Hepatocyte (in vitro differentiated cells): Measurements from ENCODE around the gene PIGQ. TPM values are rescaled to one million over a fixed set of nuclear protein-coding genes. Genes with fewer than 3 reads are reported as not detected.

ENCODE experiments used
- DNase-seq: peaks from one replicate; pipeline ENCODE4 v3.0.0-alpha.2; 2016; ENCODE audit warnings: low spot score
- H2AFZ ChIP-seq: fragments of 200-600 bp; sonication (generic); 2 replicates; pipeline ENCODE4 v1.6.0; 2016; ENCODE audit warnings: antibody characterized with exemption, mild to moderate bottlenecking
- H3K27ac ChIP-seq: fragments of 200-600 bp; sonication (generic); 2 replicates; pipeline ENCODE4 v1.5.1; 2016; ENCODE audit warnings: mild to moderate bottlenecking
- H3K27me3 ChIP-seq: fragments of 200-600 bp; sonication (generic); 2 replicates; pipeline ENCODE4 v1.6.1; 2016
- H3K36me3 ChIP-seq: fragments of 200-600 bp; sonication (generic); replicated peaks from 2 replicates; pipeline ENCODE4 v1.5.1; 2016; ENCODE audit warnings: low read depth; ENCODE audit not compliant: insufficient read depth
- H3K4me1 ChIP-seq: fragments of 200-600 bp; sonication (generic); 2 replicates; pipeline ENCODE4 v1.5.1; 2016; ENCODE audit warnings: mild to moderate bottlenecking, moderate library complexity; ENCODE audit not compliant: insufficient read depth
- H3K4me2 ChIP-seq: fragments of 200-600 bp; sonication (generic); 2 replicates; pipeline ENCODE4 v1.6.0; 2016
- H3K4me3 ChIP-seq: fragments of 200-600 bp; sonication (generic); 2 replicates; pipeline ENCODE4 v1.5.1; 2016; ENCODE audit warnings: mild to moderate bottlenecking
- H3K79me2 ChIP-seq: fragments of 200-600 bp; sonication (generic); 2 replicates; pipeline ENCODE4 v1.6.0; 2017; ENCODE audit warnings: mild to moderate bottlenecking
- H3K9me2 ChIP-seq: fragments of 200-600 bp; sonication (generic); replicated peaks from 2 replicates; pipeline ENCODE4 v1.6.0; 2017; ENCODE audit warnings: mild to moderate bottlenecking; ENCODE audit not compliant: insufficient read depth
- H3K9me3 ChIP-seq: fragments of 200-600 bp; sonication (generic); 2 replicates; pipeline ENCODE4 v1.5.1; 2016; ENCODE audit warnings: low read depth, mild to moderate bottlenecking
- H4K20me1 ChIP-seq: fragments of 200-600 bp; sonication (generic); 2 replicates; pipeline ENCODE4 v1.6.0; 2016; ENCODE audit warnings: mild to moderate bottlenecking; ENCODE audit not compliant: insufficient read depth, poor library complexity, severe bottlenecking
- EZH2 ChIP-seq: fragments of 200-600 bp; sonication (generic); IDR thresholded peaks from 2 replicates; pipeline ENCODE4 v1.6.1; 2016; ENCODE audit warnings: antibody characterized with exemption, mild to moderate bottlenecking, borderline replicate concordance
- EZH2phosphoT487 ChIP-seq: fragments of 200-600 bp; sonication (generic); IDR thresholded peaks from one replicate; pipeline ENCODE4 v1.6.1; 2018; ENCODE audit warnings: antibody characterized with exemption, mild to moderate bottlenecking, low read depth, moderate library complexity; ENCODE audit not compliant: unreplicated experiment, severe bottlenecking
- WGBS: methylation state at CpG from one replicate; pipeline ENCODE4 v1.1.6; 2016; ENCODE audit warnings: low lambda C conversion rate; ENCODE audit errors: missing lambda C conversion rate; 5-methylcytosine and 5-hydroxymethylcytosine counted together
- polyA plus RNA-seq: library from polyadenylated mRNA; unstranded; fragments of >200 nt; fragmentation: Nextera tagmentation; extraction: Ambion mirVana; gene quantifications from 2 replicates; pipeline ENCODE4 v1.2.1, GENCODE V29; 2016
- total RNA-seq: library from RNA; depleted of rRNA; stranded (reverse); fragments of >200 nt; gene quantifications from 2 replicates; pipeline ENCODE4 v1.2.3, GENCODE V29; 2014
- TF ChIP-seq, protein P1 (sequence below): fragments of 200-600 bp; sonication (generic); IDR thresholded peaks from 2 replicates; pipeline ENCODE4 v1.5.1; 2016; ENCODE audit warnings: antibody characterized with exemption, mild to moderate bottlenecking; ENCODE audit not compliant: poor library complexity

The PIGQ gene
- total and polyA plus RNA-seq, 2 experiments from 2014 or later, result 30.0 to 58.6 TPM

GRCh38 chr16:574021-574760 is 4.4 kb downstream of the PIGQ start:
- Histone ChIP-seq H3K4me1 (peaks cover 2% of the 10 kb centered on the region), H3K9me2 (no peaks in the 10 kb centered on the region), H3K4me2 (no peak overlapping the region), H2AFZ (no peak overlapping the region), H3K27ac (no peak overlapping the region), H3K36me3 (no peaks in the 10 kb centered on the region), H3K27me3 (no peaks in the 10 kb centered on the region), H4K20me1 (no peaks in the 10 kb centered on the region), H3K4me3 (no peak overlapping the region), H3K79me2 (peaks cover 13% of the 10 kb centered on the region), H3K9me3 (no peaks in the 10 kb centered on the region)
- no peak for TF ChIP-seq EZH2
- TF ChIP-seq EZH2phosphoT487, result no peak
- TF ChIP-seq, protein P1, sequence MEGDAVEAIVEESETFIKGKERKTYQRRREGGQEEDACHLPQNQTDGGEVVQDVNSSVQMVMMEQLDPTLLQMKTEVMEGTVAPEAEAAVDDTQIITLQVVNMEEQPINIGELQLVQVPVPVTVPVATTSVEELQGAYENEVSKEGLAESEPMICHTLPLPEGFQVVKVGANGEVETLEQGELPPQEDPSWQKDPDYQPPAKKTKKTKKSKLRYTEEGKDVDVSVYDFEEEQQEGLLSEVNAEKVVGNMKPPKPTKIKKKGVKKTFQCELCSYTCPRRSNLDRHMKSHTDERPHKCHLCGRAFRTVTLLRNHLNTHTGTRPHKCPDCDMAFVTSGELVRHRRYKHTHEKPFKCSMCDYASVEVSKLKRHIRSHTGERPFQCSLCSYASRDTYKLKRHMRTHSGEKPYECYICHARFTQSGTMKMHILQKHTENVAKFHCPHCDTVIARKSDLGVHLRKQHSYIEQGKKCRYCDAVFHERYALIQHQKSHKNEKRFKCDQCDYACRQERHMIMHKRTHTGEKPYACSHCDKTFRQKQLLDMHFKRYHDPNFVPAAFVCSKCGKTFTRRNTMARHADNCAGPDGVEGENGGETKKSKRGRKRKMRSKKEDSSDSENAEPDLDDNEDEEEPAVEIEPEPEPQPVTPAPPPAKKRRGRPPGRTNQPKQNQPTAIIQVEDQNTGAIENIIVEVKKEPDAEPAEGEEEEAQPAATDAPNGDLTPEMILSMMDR, result no peak
- DNase-seq, result no peak
- WGBS, result 96% methylated on average over 38 of the region's 46 CpGs

DNA sequence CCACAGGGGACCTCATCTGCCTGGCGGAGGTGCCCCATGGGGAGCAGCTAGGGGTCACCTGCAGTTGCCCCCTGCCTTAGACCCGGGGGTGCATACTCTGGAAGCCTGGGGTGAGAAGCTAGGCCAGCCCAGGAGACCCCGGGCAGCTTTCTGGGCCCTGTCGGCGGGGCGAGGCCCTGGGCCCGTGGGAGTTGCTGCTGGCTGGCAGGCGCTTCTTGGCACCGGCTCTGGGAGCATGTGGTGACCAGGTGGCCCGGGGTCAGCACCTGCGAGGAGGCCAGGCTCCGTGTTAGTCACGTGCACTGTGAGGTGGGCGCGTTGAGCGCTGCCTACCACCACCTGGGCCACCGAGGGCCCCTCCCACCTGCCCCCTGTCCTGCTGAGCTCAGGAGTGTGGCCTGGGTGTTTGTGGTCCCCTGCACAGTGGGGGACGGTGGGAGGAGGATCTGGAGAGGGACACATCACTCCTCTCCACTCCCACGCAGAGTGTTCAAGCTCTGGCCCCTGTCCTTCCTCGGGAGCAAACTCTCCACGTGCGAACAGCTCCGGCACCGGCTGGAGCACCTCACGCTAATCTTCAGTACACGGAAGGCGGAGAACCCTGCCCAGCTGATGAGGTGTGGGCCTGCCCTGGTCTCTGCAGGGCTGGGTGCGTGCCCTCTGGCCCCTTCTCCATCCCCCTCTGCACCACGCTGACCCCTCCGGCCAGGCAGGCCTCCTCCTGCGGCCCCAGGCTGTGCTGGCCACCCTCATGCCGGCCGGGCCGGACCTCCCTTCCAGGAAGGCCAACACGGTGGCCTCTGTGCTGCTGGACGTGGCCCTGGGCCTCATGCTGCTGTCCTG is 5.8 kb downstream of the PIGQ start:
- H3K4me3 ChIP-seq, result no peak overlapping the region
- WGBS, result 93% methylated on average over 34 of the region's 36 CpGs
- no peak overlapping the region for H3K4me2 ChIP-seq
- H3K36me3 ChIP-seq, result no peaks in the 10 kb centered on the region
- H3K27me3 ChIP-seq, result no peaks in the 10 kb centered on the region
- H3K4me1 ChIP-seq, result no peaks in the 10 kb centered on the region
- H3K9me2 ChIP-seq, result no peaks in the 10 kb centered on the region
- no peak overlapping the region for H3K27ac ChIP-seq
- H4K20me1 ChIP-seq, result no peaks in the 10 kb centered on the region
- no peaks in the 10 kb centered on the region for H3K9me3 ChIP-seq
- peaks cover 6% of the 10 kb centered on the region for H3K79me2 ChIP-seq
- no peak for DNase-seq
- H2AFZ ChIP-seq, result no peak overlapping the region
- TF ChIP-seq, protein P1, result no peak
- no peak for TF ChIP-seq EZH2
- TF ChIP-seq EZH2phosphoT487, result no peak

DNA sequence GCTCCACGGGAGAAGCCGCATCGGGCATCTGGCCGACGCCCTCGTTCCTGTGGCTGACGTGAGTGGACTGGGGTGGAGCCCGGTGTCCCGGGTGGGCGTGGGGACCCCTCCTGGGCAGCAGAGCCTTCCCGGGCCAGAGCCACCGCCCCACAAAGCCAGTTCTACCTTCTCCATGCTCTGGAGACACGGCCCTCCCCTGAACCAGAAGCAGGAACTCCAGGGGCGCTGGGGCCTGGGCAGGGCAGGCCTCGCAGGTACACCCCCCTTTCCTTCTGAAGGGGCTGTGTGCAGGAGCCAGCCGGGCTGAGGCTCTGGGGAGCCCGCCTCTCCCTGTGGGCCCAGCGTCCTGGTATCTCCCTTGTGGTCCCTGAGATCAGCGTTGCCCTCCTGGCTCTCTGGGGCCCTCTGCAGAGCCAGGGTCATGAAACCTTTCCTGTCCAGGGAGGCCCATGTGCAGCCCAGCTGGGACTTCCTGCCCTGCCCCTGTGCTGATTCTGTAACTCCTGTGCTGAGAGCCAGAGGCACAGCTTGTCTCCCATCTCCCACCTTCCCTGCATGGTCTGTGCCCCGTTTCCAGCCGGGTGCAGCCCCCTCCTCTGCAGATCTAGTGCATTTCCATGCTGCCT is 6.5 kb downstream of the PIGQ start:
- H3K79me2 ChIP-seq, result peaks cover 4% of the 10 kb centered on the region
- H3K27me3 ChIP-seq, result no peaks in the 10 kb centered on the region
- no peak overlapping the region for H3K27ac ChIP-seq
- no peaks in the 10 kb centered on the region for H3K9me3 ChIP-seq
- no peaks in the 10 kb centered on the region for H3K4me1 ChIP-seq
- H3K4me3 ChIP-seq, result no peak overlapping the region
- TF ChIP-seq EZH2 (no peak), EZH2phosphoT487 (no peak)
- TF ChIP-seq, protein P1, result no peak
- no peak overlapping the region for H3K4me2 ChIP-seq
- H4K20me1 ChIP-seq, result no peaks in the 10 kb centered on the region
- no peak for DNase-seq
- H2AFZ ChIP-seq, result no peak overlapping the region
- WGBS, result 92% methylated on average over 21 of the region's 21 CpGs
- H3K36me3 ChIP-seq, result no peaks in the 10 kb centered on the region
- no peaks in the 10 kb centered on the region for H3K9me2 ChIP-seq
